Activated T-helper 2 cell treated with anti-CD3 and anti-CD28 coated beads, Interferon-gamma antibody, Interleukin-2, Interleukin-4, amounts not matched to agents 10 μg/mL and 5 μg/mL and 100 μg/mL, durations not matched to agents 14 hours and 24 hours and 36 hours (primary cell): Measurements from ENCODE around the gene APOL2. TPM values are rescaled to one million over a fixed set of nuclear protein-coding genes. Genes with fewer than 3 reads are reported as not detected.
"Not testable (repeated sequence)": the region's sequence is repeated elsewhere in the genome, so short reads cannot be mapped to it uniquely, and the experiment has no call there.

Experiments
- DNase-seq: peaks from one replicate; pipeline ENCODE4 v3.0.0; 2021; ENCODE audit warnings: low spot score
- H3K27ac Mint-ChIP-seq: one replicate; pipeline ENCODE4 v1.8.0; 2021; ENCODE audit warnings: mixed read lengths
- H3K27me3 Mint-ChIP-seq: one replicate; pipeline ENCODE4 v1.8.0; 2021; ENCODE audit warnings: low read depth, mixed read lengths
- H3K36me3 Mint-ChIP-seq: one replicate; pipeline ENCODE4 v1.8.0; 2021; ENCODE audit warnings: low read depth, mixed read lengths
- H3K4me1 Mint-ChIP-seq: one replicate; pipeline ENCODE4 v1.8.0; 2021; ENCODE audit warnings: low read depth, mixed read lengths
- H3K4me3 Mint-ChIP-seq: one replicate; pipeline ENCODE4 v1.8.0; 2021; ENCODE audit warnings: low read depth, mild to moderate bottlenecking, moderate library complexity, mixed read lengths
- H3K9me3 Mint-ChIP-seq: one replicate; pipeline ENCODE4 v1.8.0; 2021; ENCODE audit warnings: mixed read lengths
- intact Hi-C: fragments of 100-400 bp; cut with micrococcal nuclease; formaldehyde crosslinking; loops from one replicate; pipeline ENCODE4 v1.15.1; 2023
- total RNA-seq: library from RNA; stranded (reverse); gene quantifications from 2 replicates; pipeline ENCODE4 v1.2.3, GENCODE V29; 2022

The APOL2 gene
- total RNA-seq, 1 donor from 2014 or later = 55.4 TPM

DNA sequence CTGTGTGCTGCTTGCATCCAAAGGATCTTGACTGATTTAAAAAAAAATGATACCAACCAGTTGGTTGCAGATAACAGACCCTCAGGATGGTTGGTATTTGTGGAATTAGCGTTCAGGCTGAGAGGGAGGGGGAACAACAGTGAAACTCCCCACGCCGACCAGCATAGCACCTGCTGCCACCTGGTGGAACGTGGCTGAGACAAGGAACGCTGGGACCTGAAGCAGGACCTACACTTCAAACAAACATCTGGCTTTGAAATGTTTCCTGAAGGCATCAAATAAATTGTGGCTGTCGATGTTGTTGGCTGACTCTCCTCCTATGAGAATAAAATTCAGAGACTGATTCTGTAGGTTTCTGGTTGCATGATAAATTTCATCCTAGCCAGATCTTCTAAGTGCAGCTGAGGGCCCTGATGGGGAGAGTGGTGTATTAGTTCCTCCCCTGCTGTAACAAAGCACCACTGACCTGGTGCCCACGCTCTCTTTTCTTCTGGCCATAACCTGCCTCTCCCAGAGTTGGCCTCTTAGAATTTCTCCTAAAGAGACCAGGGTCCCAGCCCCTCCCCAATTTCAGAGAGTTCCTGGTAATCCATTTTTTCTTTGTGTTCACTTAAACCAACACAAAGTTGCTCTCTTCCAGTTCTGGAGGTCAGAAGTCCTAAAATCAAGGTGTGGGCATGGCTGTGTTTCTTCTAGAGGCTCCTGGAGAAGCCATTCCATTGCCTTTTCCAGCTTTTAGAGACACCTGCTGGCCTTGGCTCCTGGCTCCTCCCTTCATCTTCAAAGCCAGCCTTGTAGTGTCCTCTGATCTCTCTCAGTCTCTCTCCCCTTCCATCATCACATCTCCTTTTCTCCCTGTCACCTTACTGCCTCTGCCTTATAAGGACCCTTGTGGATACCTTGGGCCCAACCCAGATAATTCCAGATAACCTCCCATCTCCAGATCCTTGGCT lies 17.3 kb downstream of the APOL2 start:
- H3K4me3 Mint-ChIP-seq = no peak overlapping the region

GRCh38 chr22:36220451-36220921 lies 18.8 kb downstream of the APOL2 start:
- H3K4me3 Mint-ChIP-seq = no peak overlapping the region
- intact Hi-C loops = no loop called here
- no peak overlapping the region for H3K27ac Mint-ChIP-seq
- H3K9me3 Mint-ChIP-seq = no peaks in the 10 kb centered on the region
- peaks cover 2% of the 10 kb centered on the region for H3K4me1 Mint-ChIP-seq
- H3K36me3 Mint-ChIP-seq = peaks cover 5% of the 10 kb centered on the region
- no peak for DNase-seq
- peaks cover 42% of the 10 kb centered on the region for H3K27me3 Mint-ChIP-seq

More for the DNA sequence above, 17.3 kb downstream of the APOL2 start:
- DNase-seq = no peak
- Mint-ChIP-seq H3K9me3 (no peaks in the 10 kb centered on the region), H3K36me3 (peaks cover 17% of the 10 kb centered on the region), H3K4me1 (peaks cover 2% of the 10 kb centered on the region), H3K27me3 (peaks cover 34% of the 10 kb centered on the region), H3K27ac (no peak overlapping the region)
- intact Hi-C loops = no loop called here

- peaks cover 55% of the 10 kb centered on the region for H3K27me3 Mint-ChIP-seq
- H3K36me3 Mint-ChIP-seq = no peaks in the 10 kb centered on the region
- intact Hi-C loops = no loop called here
- H3K4me1 Mint-ChIP-seq = peaks cover 2% of the 10 kb centered on the region
- H3K4me3 Mint-ChIP-seq = no peak overlapping the region
- no peaks in the 10 kb centered on the region for H3K9me3 Mint-ChIP-seq
- no peak overlapping the region for H3K27ac Mint-ChIP-seq
- DNase-seq = no peak
Measured at GRCh38 chr22:36218648-36219193, 20.6 kb downstream of the APOL2 start.

GRCh38 chr22:36215981-36216380 lies 23.3 kb downstream of the APOL2 start:
- intact Hi-C loops = no loop called here
- no peak overlapping the region for H3K4me3 Mint-ChIP-seq
- H3K27me3 Mint-ChIP-seq = peaks cover 73% of the 10 kb centered on the region
- H3K27ac Mint-ChIP-seq = no peak overlapping the region
- H3K9me3 Mint-ChIP-seq = no peaks in the 10 kb centered on the region
- H3K4me1 Mint-ChIP-seq = peaks cover 4% of the 10 kb centered on the region
- H3K36me3 Mint-ChIP-seq = no peaks in the 10 kb centered on the region
- DNase-seq = no peak

DNA sequence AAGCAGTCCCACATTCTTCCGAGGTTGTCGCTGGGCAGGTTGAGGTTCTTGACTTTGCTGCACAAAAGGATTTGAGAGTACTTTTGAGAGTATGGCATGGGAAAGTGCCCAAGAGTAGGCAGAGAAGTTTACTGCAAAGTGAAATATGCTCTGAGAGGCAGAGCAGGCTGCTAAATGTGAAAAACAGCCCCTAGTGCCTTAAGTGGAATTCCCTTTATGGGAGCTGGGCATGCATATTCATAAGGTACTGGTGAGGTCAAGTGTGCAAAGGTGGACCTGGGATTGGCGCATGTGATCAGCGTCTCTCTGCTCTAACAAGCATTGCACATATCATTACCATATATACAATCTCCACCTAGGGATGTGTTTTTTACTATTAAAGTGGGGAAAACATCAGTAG lies 25.7 kb downstream of the APOL2 start:
- no peak overlapping the region for H3K27ac Mint-ChIP-seq
- peaks cover 4% of the 10 kb centered on the region for H3K4me1 Mint-ChIP-seq
- no peak overlapping the region for H3K4me3 Mint-ChIP-seq
- no peak for DNase-seq
- intact Hi-C loops = no loop called here
- H3K27me3 Mint-ChIP-seq = peaks cover 68% of the 10 kb centered on the region
- peaks cover 5% of the 10 kb centered on the region for H3K9me3 Mint-ChIP-seq
- no peaks in the 10 kb centered on the region for H3K36me3 Mint-ChIP-seq

DNA sequence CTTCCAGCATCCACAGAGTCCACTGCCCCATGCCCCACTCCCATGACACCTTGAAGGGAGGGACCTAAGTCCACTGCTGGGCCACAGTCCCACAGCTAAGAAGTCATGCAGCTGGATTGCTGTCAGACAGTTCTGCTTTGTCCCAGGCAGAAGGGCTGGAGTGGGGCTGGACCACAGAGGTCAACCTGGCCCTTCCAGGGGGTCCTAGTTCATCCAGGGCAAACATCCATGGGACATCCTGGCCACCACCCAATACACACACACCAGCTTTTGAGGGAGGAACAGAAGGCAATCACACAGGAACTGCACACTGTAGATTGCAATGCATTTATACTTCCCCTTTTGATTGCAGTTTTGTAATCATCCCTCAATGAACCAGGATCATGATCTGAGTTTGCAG lies 26.4 kb downstream of the APOL2 start:
- H3K27me3 Mint-ChIP-seq = peaks cover 63% of the 10 kb centered on the region

DNA sequence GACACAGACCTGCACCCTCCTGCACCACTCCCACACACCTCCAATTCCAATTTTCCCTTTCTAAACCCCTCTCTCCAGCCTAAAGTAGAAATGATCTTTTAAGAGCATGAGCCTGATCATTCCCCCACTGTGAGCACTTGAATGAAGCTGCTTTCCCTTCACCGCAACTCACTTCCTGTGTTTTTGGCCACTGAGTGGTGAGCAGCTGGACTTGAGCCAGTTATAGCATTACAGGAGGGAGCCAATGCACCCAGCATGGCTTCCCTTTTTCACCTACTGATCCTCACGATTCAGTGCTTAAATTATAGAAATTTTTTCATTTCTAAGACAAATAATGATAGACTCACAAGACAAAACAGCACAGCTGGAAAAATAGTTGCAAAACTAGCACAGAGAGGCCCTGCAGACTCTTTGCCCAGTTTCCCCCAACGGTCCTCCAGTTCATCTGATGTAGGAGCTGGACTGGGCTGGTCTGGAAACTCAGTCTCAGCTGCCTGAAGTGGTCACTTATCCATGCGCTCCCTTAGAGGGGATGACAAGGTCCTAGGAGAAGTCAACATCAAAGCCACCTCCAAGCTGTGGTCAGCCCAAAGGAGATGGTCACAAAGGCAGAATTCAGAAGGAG lies 28.0 kb downstream of the APOL2 start:
- Mint-ChIP-seq H3K27ac (no peak overlapping the region), H3K4me1 (peaks cover 5% of the 10 kb centered on the region), H3K9me3 (peaks cover 5% of the 10 kb centered on the region), H3K27me3 (peaks cover 58% of the 10 kb centered on the region), H3K4me3 (no peak overlapping the region), H3K36me3 (no peaks in the 10 kb centered on the region)
- intact Hi-C loops = no loop called here
- no peak for DNase-seq

More for the DNA sequence above, 26.4 kb downstream of the APOL2 start:
- Mint-ChIP-seq H3K4me3 (no peak overlapping the region), H3K27ac (no peak overlapping the region), H3K36me3 (no peaks in the 10 kb centered on the region), H3K4me1 (peaks cover 5% of the 10 kb centered on the region), H3K9me3 (peaks cover 5% of the 10 kb centered on the region)
- intact Hi-C loops = no loop called here
- no peak for DNase-seq

DNA sequence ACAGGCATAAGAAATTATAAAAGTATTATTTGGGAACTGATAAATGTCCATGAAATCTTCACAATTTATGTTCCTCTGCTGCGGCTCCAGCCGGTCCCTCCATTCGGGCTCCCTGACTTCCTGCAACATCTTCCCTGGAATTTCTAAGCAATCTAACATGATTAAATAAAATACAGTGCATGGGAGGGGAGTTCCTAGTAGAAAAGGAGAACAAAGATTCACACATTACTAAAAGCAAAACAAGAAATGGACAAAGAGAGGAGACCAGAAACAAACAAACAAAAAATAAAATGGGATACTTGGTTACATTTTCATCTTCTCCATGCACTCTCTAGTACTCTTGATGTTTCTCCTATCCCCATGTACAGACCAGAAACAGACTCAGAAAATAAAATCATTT lies 29.1 kb downstream of the APOL2 start:
- intact Hi-C loops = no loop called here

GRCh38 chr22:36209488-36209908 lies 29.8 kb downstream of the APOL2 start:
- DNase-seq, H3K4me1 Mint-ChIP-seq, H3K4me3 Mint-ChIP-seq, H3K36me3 Mint-ChIP-seq, H3K27ac Mint-ChIP-seq, H3K9me3 Mint-ChIP-seq, intact Hi-C loops: not testable (repeated sequence)
- peaks cover 44% of the 10 kb centered on the region for H3K27me3 Mint-ChIP-seq

More for the DNA sequence above, 29.1 kb downstream of the APOL2 start:
- peaks cover 5% of the 10 kb centered on the region for H3K4me1 Mint-ChIP-seq
- no peak overlapping the region for H3K27ac Mint-ChIP-seq
- no peaks in the 10 kb centered on the region for H3K36me3 Mint-ChIP-seq
- H3K27me3 Mint-ChIP-seq = peaks cover 48% of the 10 kb centered on the region
- DNase-seq = no peak
- H3K4me3 Mint-ChIP-seq = no peak overlapping the region
- H3K9me3 Mint-ChIP-seq = peaks cover 5% of the 10 kb centered on the region

DNA sequence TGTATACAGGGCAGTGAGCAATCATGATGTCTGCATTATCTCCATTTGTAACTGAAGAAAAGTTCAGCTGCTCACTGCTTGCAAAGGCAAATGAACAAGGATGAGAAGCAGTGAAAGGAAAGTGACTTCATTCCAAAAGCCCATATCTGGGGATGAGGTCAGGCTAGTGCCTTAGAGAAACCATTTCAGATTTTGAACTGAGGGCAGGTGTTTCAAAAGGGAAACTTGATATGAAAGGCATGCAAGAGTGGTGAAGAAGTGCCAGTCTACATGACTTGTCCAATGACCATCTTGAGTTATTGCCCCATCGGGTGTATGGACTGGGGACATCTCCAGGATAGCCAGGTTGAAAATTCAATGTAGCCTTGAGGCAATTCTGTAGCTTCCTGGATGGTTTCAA lies 30.4 kb downstream of the APOL2 start:
- H3K27ac Mint-ChIP-seq = no peak overlapping the region
- peaks cover 39% of the 10 kb centered on the region for H3K27me3 Mint-ChIP-seq
- peaks cover 5% of the 10 kb centered on the region for H3K4me1 Mint-ChIP-seq
- intact Hi-C loops = no loop called here
- H3K4me3 Mint-ChIP-seq = no peak overlapping the region
- no peaks in the 10 kb centered on the region for H3K36me3 Mint-ChIP-seq
- DNase-seq = no peak
- H3K9me3 Mint-ChIP-seq = peaks cover 5% of the 10 kb centered on the region

- intact Hi-C loops = no loop called here
- DNase-seq = no peak
- H3K27ac Mint-ChIP-seq = no peak overlapping the region
- no peaks in the 10 kb centered on the region for H3K36me3 Mint-ChIP-seq
- H3K27me3 Mint-ChIP-seq = peaks cover 34% of the 10 kb centered on the region
- peaks cover 5% of the 10 kb centered on the region for H3K4me1 Mint-ChIP-seq
- peaks cover 5% of the 10 kb centered on the region for H3K9me3 Mint-ChIP-seq
- no peak overlapping the region for H3K4me3 Mint-ChIP-seq
Measured at GRCh38 chr22:36208162-36208765, 31.1 kb downstream of the APOL2 start.

DNA sequence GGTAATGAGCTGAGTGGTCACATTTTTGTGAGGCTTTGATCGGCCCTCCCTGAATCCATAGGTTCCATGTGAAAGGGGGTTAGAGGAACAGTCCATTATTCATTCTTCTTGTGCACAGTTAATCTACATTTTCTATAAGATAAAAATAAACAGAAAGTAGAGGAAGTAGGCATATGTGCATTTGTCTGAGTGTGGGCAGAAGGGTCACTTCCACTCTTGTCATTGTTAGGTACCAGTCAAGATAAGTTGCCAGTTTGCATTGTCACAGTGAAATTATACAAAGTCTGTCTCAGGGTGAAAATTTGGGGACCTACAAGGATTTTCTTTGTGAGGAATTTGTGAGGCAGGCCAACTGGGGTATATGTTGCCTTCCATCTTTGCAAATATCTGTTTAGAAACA lies 33.1 kb downstream of the APOL2 start:
- peaks cover 5% of the 10 kb centered on the region for H3K9me3 Mint-ChIP-seq
- H3K36me3 Mint-ChIP-seq = no peaks in the 10 kb centered on the region
- DNase-seq = no peak
- H3K4me3 Mint-ChIP-seq = no peak overlapping the region
- H3K27me3 Mint-ChIP-seq = peaks cover 19% of the 10 kb centered on the region
- intact Hi-C loops = no loop called here
- H3K27ac Mint-ChIP-seq = no peak overlapping the region
- H3K4me1 Mint-ChIP-seq = peaks cover 4% of the 10 kb centered on the region
